GM15510 (cell line): ENCODE results near the gene HK1.

Experiments
- POLR2A ChIP-seq: IDR thresholded peaks from 3 replicates; pipeline ENCODE4 v1.6.1; 2011; ENCODE audit warnings: borderline replicate concordance; ENCODE audit not compliant: insufficient read length; ENCODE audit errors: extremely low read depth

Gene HK1

DNA sequence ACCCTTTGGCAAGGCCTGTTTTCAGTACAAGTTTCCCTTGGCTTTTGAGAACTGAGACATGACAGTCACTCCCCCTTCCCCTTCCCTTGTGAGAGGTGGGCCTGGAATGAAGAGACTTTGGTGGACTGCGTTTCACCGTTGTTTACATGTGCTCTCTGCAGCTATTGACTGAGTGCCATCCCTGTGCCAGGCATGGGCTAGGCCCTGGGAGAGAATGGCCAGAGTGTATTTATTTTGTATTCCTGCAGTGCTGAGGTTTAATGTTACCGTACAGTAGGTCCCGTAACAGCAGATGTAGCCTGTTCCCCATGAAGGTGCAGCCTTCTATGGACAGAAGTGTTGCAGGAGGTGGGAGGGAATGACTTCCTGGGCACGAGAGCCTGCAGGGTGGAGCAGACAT is 88.4 kb downstream of the HK1 start:
- no peak for TF ChIP-seq POLR2A

DNA sequence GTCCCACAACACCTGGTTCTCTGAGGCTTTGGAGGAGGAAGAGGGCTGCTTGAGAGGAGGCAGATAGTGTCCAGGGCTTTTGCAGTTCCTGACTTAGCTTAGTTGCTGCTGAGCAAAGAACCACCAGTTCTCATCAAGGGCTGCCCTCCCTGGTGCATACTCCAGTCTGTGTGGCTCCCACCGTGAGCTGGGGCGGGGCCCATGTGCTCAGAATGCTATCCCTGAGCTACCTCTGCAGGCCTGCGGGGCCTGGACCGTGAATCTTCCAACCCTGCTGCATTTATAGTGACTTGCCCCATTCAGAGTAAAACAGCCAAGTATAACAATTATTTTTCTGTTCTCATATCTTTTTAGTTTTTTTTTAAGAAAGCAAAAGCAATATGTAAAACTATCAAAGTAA is 89.2 kb downstream of the HK1 start:
- no peak for TF ChIP-seq POLR2A

DNA sequence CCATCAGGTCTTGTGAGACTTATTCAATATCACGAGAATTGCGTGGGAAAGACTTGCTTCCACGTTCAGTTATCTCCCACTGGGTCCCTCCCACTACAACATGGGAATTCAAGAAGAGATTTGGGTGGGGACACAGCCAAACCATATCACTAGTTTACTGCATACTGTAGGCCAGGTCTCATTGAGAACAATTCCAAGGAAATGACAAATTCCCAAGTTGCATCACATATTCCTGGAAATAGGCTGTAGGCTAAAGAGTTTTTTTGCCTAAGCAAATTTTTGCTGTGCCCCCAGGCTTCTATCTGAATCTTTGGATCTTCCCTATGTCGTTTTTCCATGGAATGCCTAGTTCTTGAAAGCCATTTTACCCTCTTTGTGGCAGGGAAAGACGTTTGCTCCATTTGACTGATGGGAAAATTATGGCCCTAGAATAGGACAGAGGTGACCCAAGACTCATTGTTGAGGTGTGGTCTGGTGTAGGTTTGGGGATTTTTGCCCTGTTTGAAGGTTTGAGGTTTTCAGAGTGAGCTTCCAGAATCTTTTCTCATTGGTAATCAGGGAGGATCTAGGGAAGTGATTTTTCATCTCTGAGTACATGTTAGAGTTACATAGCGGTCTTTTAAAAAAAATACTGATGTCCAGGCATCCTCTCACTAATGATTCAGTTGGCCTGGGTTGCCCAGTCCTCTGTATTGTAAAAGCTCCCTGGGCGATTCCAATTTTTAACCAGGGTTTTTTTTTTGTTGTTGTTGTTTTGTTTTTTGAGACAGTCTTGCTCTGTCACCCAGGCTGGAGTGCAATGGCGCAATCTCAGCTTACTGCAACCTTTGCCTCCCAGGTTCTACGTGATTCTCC is 94.1 kb downstream of the HK1 start:
- TF ChIP-seq POLR2A, result no peak

DNA sequence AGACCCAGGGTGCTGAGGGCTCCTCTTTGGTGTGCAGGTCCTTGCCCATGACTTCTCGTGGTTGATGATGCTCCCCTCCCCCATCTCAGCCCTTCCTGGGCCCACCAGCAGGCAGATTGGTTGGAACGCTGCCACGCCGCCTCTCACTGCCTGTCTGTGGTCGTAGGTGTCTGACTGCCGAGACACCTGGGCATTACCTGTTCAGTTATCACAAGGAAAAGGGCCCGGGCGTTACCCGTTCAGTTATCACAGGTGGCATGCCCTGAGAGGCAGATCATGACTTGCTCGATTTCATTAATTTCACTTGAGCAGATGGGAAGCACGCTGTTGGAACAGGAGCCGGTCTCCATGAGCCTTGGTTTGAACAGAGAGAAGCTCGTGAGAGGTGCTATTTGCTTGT is 95.9 kb downstream of the HK1 start:
- TF ChIP-seq POLR2A, result no peak

DNA sequence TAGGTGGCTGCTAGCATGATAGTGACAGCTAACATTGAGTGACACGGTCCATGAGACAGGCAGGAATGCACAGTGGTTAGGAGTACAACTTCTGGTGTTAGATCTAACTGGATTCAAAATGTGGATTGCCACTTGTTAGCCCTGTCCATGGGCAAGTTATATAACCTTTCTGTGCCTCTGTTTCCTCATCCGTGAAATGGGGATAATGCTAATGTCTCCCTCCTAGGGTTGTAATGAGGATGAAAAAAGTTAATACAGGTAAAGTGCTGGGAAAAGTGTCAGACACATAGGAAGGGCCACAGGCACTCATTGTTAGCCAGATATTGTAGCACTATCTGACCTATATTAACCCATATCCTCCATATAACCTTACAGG is 96.6 kb downstream of the HK1 start:
- no peak for TF ChIP-seq POLR2A

DNA sequence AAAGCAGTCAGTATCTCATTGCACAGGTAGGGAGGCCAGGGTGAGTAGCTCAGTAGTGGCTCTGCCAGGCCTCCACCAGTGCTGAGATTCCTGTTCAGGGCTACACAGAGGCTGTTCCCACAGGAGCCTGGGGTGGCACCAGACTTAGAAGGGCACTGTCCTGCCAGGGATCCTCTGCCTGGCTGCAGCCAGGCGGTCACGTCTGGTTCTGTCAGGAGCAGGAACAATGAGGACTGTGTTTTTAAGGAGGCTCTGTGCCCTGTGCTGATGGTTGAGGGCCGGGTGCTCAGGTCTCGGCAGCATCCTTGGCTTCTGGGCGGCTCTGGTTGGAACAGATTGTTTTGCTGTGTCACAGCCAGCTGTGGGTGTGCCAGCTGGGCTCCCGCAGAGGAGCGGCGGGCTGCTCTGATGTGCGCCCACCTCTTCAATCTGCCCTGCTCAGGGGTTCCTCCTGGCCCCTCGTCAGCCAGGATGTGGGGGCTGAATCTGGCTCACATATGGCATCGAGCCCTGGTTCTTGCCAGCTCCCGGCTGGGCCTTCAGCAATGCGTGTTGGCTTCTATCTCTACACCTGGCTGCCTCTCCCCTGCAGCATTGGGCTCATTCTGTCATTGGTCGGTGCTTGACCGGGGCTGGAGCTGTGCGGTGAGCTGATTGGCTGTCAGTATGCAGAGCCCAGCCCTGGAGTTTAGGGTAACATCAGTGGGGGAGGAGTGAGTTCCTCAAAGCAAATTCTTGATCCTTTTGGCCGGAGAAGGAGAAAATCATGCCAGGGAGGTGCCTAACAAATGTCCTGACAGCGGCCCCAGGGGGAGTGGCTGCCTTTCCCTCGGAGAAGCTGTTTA is 97.2 kb downstream of the HK1 start:
- no peak for TF ChIP-seq POLR2A

DNA sequence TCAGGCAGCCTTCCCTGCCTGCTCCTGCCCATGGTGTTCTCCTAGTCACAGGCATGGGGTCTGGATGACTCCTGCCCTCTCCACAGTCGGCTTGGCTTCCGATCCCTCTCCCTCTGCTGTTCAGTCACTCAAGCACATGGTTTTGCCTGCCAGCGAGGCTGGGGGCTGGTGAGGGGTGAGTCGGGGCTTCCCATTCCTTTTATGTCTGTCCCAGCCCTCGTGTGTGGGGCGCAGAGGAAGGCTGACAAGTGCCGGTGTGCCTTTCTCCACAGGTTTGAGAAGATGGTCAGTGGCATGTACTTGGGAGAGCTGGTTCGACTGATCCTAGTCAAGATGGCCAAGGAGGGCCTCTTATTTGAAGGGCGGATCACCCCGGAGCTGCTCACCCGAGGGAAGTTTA is 98.4 kb downstream of the HK1 start:
- no peak for TF ChIP-seq POLR2A

DNA sequence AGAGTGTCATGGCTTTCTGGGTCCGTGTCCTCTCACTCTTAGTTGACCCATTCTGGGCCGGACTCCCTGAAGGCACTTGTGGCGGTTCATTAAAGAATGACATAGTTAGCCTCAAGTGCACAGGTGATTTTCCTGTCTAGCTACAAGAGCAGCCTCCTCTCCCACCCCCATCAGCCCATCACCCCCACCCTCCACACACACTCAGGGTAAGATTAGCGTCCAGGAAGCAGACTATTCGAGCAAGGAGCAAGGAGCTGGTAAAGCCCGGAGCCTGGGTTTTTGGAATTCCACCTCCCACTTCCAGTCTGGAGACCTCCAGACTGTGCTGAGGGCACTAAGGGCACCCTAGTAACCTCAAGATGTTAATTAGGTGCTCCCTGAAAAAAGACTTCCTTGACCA is 98.9 kb downstream of the HK1 start:
- TF ChIP-seq POLR2A, result no peak

DNA sequence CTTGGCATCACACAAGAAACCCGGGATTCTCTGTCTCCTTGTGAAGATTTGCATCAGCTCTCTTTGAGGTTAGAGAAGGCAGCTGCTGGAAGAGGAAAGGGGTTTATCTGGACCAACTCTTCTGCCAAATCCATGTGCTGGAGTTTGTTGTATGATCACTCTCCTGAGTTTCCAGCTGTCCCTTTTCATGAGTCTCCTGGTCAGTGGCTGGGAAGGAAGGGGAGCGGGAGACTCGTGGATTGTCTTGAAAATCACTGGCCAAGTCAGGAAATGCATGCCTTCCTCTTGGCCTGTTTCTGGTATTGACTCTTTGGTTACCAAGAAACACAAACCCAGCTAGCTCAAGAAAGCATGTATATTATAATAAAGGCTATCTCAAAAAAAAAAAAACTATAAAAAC is 99.6 kb downstream of the HK1 start:
- no peak for TF ChIP-seq POLR2A

DNA sequence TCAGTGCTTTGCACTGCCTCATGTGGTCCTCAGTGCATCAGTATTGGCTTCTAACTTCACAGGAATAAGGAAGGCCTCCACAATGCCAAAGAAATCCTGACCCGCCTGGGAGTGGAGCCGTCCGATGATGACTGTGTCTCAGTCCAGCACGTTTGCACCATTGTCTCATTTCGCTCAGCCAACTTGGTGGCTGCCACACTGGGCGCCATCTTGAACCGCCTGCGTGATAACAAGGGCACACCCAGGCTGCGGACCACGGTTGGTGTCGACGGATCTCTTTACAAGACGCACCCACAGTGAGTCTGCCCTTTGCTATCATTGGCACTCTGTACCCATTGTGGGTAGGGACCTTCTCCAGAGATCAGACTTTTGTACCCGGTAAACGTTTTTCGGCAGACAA is 101.5 kb downstream of the HK1 start:
- TF ChIP-seq POLR2A, result no peak

DNA sequence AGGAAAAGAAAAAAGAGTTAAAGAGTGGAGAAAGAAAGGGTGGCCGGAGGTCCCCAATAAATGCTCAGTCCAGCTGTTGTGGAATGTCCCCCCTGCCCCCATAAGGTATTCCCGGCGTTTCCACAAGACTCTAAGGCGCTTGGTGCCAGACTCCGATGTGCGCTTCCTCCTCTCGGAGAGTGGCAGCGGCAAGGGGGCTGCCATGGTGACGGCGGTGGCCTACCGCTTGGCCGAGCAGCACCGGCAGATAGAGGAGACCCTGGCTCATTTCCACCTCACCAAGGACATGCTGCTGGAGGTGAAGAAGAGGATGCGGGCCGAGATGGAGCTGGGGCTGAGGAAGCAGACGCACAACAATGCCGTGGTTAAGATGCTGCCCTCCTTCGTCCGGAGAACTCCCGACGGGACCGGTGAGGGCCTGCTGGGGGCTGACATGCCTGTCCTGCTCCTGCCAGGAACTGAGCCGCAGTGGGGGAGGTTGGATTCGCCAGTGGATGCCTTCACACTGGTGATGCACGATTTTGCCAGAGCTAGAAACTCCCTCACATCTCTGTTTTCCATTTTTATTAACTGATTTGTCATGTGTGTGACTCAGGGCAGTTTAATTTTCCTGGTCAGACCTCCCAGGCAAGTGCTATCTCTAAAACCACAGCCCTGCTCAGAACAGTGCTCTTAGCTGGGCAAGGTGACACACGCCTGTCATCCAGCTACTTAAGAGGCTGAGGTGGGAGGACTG is 104.3 kb downstream of the HK1 start:
- TF ChIP-seq POLR2A, result no peak

DNA sequence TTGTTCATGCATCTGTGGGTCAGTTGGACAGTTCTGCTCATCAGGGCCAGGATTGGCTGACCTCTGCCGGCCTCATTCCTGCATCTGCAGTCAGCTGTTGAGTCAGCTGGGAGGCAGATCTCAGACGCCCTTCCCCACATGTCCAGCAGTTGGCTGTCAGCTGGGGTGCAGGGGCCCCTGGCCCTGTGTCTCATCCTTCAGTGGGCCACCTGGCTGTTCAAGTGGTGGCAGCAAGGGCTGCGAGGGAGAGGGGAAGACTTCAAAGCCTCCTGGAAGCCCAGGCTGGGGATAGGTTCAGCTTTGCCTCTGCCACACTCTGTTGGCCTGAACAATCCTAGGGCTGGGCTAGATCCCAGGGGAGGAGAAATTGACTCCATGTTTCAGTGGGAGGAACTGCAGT is 105.3 kb downstream of the HK1 start:
- no peak for TF ChIP-seq POLR2A

DNA sequence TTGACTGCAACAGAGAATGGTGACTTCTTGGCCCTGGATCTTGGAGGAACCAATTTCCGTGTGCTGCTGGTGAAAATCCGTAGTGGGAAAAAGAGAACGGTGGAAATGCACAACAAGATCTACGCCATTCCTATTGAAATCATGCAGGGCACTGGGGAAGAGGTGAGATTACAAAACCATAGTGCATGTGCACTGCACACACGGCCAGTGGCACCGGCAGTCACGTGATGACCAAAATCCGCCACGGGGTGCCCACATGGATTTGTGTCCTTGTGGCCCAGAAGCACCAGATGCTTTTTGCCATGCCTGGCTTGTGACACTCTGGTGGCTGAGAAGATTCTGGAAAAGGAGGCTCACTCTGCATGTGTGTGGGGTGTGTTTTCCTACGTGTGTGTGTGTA is 106.0 kb downstream of the HK1 start:
- TF ChIP-seq POLR2A, result no peak

DNA sequence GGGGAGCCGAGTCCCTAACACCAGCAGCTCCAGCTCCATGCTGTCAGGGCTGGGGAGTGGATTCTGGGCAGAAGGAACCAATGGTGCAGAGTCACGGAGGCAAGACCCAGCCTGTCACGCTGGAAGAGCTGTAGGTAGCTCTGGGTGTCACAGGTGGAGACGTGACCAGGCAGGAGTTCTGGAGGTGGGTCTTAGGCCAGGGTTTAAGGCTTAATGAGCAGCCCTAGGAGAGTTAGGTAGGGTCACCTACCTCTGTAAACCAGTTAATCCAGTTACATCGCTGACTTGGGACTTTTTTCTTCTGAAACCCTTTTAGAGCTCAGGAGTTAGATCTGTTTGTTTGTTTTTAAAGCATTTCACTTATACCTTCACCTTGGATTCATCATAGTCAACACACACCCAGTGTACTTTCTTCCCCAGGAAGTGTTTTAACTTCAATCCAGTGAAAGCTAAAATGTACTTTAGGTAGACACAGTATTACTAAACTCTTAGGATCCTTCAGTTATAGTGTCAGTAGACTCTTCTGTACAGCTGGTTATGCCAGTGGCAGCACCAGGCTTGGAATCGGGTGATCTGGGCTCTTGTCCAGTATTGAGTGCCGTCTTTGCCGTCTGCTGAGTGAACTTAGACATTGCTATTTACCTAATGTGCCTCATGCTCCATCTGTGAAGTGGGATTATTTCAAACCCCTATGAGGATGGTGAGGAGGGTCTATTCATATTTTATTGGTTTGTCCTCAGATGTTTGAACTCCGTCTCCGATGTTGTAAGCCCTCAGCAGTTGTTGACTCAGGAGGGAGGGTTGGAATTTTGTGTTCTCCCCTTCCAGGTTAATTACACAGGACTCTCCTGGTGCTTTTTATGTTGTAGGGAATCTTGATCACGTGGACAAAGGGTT is 107.4 kb downstream of the HK1 start:
- TF ChIP-seq POLR2A, result no peak
